Neural cell (in vitro differentiated cells): ENCODE data around the gene AGRN. TPM values are rescaled to one million over a fixed set of nuclear protein-coding genes. Genes with fewer than 3 reads are reported as not detected.

ENCODE experiments used
- H2AFZ ChIP-seq: fragments of 200-600, 300-800 bp; sonication (generic), shearing (Covaris generic); 2 replicates; pipeline ENCODE4 v1.6.0; 2014; ENCODE audit warnings: low read depth, mild to moderate bottlenecking, antibody characterized with exemption, low read length, moderate library complexity
- H3F3A ChIP-seq: fragments of 200-600 bp; shearing (Covaris generic); 2 replicates; pipeline ENCODE4 v1.6.1; 2016; ENCODE audit warnings: mild to moderate bottlenecking, moderate library complexity, mixed read lengths, antibody characterized with exemption, low read length; ENCODE audit not compliant: insufficient read depth, poor library complexity, severe bottlenecking
- H3K27ac ChIP-seq: fragments of 200-600, 300-800 bp; sonication (generic), shearing (Covaris generic); 2 replicates; pipeline ENCODE4 v1.5.1; 2014; ENCODE audit warnings: mild to moderate bottlenecking, low read length, moderate library complexity
- H3K27me3 ChIP-seq: fragments of 300-800, 200-600 bp; sonication (generic), shearing (Covaris generic); 2 replicates; pipeline ENCODE4 v1.6.0; 2014; ENCODE audit warnings: mild to moderate bottlenecking, low read depth, low read length, moderate library complexity; ENCODE audit not compliant: insufficient read depth
- H3K36me3 ChIP-seq: fragments of 300-800, 200-600 bp; sonication (generic), shearing (Covaris generic); 2 replicates; pipeline ENCODE4 v1.5.1; 2014; ENCODE audit warnings: mild to moderate bottlenecking, antibody characterized with exemption, low read length, moderate library complexity; ENCODE audit not compliant: insufficient read depth
- H3K4me2 ChIP-seq: fragments of 300-800, 200-600 bp; sonication (generic), shearing (Covaris generic); 2 replicates; pipeline ENCODE4 v1.6.0; 2014; ENCODE audit warnings: mild to moderate bottlenecking, low read length
- H3K4me3 ChIP-seq: fragments of 300-800, 200-600 bp; sonication (generic), shearing (Covaris generic); 2 replicates; pipeline ENCODE4 v1.5.1; 2014; ENCODE audit warnings: mild to moderate bottlenecking, low read length, moderate library complexity
- H3K79me2 ChIP-seq: fragments of 200-600 bp; shearing (Covaris generic); replicated peaks from 2 replicates; pipeline ENCODE4 v1.6.0; 2014; ENCODE audit warnings: mild to moderate bottlenecking, low read length, moderate library complexity; ENCODE audit not compliant: insufficient read depth
- H3K9ac ChIP-seq: fragments of 300-800, 200-600 bp; sonication (generic), shearing (Covaris generic); 2 replicates; pipeline ENCODE4 v1.6.1; 2016; ENCODE audit warnings: mild to moderate bottlenecking, low read length, mixed read lengths
- H3K9me2 ChIP-seq: fragments of 200-600 bp; shearing (Covaris generic); 2 replicates; pipeline ENCODE4 v1.6.1; 2016; ENCODE audit warnings: mild to moderate bottlenecking, low read length, mixed read lengths; ENCODE audit not compliant: insufficient read depth
- H3K9me3 ChIP-seq: fragments of 200-600, 300-800 bp; sonication (generic), shearing (Covaris generic); 2 replicates; pipeline ENCODE4 v1.6.1; 2016; ENCODE audit warnings: mild to moderate bottlenecking, mixed run types, low read length, moderate library complexity, mixed read lengths
- H4K20me1 ChIP-seq: fragments of 200-600 bp; shearing (Covaris generic); 2 replicates; pipeline ENCODE4 v1.6.1; 2016; ENCODE audit warnings: mild to moderate bottlenecking, mixed run types; ENCODE audit not compliant: insufficient read depth
- EP300 ChIP-seq: fragments of 450-650 bp; conservative IDR thresholded peaks from 2 replicates; pipeline ENCODE4 v1.6.1; 2014; ENCODE audit warnings: antibody characterized with exemption, mild to moderate bottlenecking, moderate library complexity; ENCODE audit not compliant: poor library complexity, severe bottlenecking
- EZH2 ChIP-seq: fragments of 200-600, 300-800 bp; shearing (Covaris generic), sonication (generic); IDR thresholded peaks from 2 replicates; pipeline ENCODE4 v1.6.1; 2014; ENCODE audit warnings: antibody characterized with exemption, low read length, borderline replicate concordance, mild to moderate bottlenecking; ENCODE audit not compliant: insufficient read depth, poor library complexity, severe bottlenecking
- MXI1 ChIP-seq: fragments of 450-650 bp; conservative IDR thresholded peaks from 2 replicates; pipeline ENCODE4 v1.6.1; 2014; ENCODE audit warnings: antibody characterized with exemption, mild to moderate bottlenecking; ENCODE audit not compliant: poor library complexity, severe bottlenecking
- POLR2AphosphoS5 ChIP-seq: IDR thresholded peaks from 2 replicates; pipeline ENCODE4 v1.6.1; 2012
- RAD21 ChIP-seq: fragments of 450-650 bp; conservative IDR thresholded peaks from 2 replicates; pipeline ENCODE4 v1.6.1; 2014; ENCODE audit warnings: antibody characterized with exemption, mild to moderate bottlenecking, moderate library complexity
- SMC3 ChIP-seq: fragments of 450-650 bp; conservative IDR thresholded peaks from 2 replicates; pipeline ENCODE4 v1.6.1; 2014; ENCODE audit warnings: antibody characterized with exemption, mild to moderate bottlenecking, moderate library complexity; ENCODE audit not compliant: poor library complexity
- TAF1 ChIP-seq: IDR thresholded peaks from 2 replicates; pipeline ENCODE4 v1.6.1; 2012; ENCODE audit warnings: low read depth
- polyA plus RNA-seq: library from polyadenylated mRNA; depleted of rRNA; stranded (reverse); fragments of >200 nt; gene quantifications from 2 replicates; pipeline ENCODE4 v1.2.3, GENCODE V29; 2014
- TF ChIP-seq, protein P1 (sequence below): IDR thresholded peaks from 2 replicates; pipeline ENCODE4 v1.6.1; 2012; ENCODE audit warnings: borderline replicate concordance
- TF ChIP-seq, protein P2 (sequence below): fragments of 450-650 bp; IDR thresholded peaks from 2 replicates; pipeline ENCODE4 v1.5.1; 2014; ENCODE audit warnings: antibody characterized with exemption, mild to moderate bottlenecking, moderate library complexity; ENCODE audit not compliant: poor library complexity, severe bottlenecking

Gene AGRN
- polyA plus RNA-seq, 1 donor from 2014 or later, result 104 TPM

DNA sequence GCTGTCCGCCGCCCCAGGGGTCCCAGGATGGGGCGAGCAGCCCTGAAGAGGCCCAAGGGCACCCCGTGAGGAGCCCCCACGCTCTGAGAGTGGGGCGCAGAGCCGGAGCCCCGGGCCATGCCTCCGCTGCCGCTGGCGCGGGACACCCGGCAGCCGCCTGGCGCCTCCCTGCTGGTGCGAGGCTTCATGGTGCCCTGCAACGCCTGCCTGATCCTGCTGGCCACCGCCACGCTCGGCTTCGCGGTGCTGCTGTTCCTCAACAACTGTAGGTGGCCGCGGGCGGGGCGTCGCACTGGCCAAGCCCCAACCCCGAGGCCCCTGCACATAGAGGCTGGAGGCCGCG lies 14.5 kb downstream of the AGRN start:
- Histone ChIP-seq H3K36me3 (no peaks in the 10 kb centered on the region), H3K9me3 (no peaks in the 10 kb centered on the region), H3K9ac (peak overlapping the region; percentile 85), H2AFZ (no peak overlapping the region), H3K27me3 (no peaks in the 10 kb centered on the region), H4K20me1 (no peaks in the 10 kb centered on the region), H3K79me2 (peaks cover 4% of the 10 kb centered on the region), H3K27ac (peak overlapping the region; percentile 65), H3F3A (no peaks in the 10 kb centered on the region), H3K9me2 (no peaks in the 10 kb centered on the region), H3K4me3 (peak overlapping the region; percentile 69), H3K4me2 (peak overlapping the region; percentile 48)
- TF ChIP-seq, protein P1, sequence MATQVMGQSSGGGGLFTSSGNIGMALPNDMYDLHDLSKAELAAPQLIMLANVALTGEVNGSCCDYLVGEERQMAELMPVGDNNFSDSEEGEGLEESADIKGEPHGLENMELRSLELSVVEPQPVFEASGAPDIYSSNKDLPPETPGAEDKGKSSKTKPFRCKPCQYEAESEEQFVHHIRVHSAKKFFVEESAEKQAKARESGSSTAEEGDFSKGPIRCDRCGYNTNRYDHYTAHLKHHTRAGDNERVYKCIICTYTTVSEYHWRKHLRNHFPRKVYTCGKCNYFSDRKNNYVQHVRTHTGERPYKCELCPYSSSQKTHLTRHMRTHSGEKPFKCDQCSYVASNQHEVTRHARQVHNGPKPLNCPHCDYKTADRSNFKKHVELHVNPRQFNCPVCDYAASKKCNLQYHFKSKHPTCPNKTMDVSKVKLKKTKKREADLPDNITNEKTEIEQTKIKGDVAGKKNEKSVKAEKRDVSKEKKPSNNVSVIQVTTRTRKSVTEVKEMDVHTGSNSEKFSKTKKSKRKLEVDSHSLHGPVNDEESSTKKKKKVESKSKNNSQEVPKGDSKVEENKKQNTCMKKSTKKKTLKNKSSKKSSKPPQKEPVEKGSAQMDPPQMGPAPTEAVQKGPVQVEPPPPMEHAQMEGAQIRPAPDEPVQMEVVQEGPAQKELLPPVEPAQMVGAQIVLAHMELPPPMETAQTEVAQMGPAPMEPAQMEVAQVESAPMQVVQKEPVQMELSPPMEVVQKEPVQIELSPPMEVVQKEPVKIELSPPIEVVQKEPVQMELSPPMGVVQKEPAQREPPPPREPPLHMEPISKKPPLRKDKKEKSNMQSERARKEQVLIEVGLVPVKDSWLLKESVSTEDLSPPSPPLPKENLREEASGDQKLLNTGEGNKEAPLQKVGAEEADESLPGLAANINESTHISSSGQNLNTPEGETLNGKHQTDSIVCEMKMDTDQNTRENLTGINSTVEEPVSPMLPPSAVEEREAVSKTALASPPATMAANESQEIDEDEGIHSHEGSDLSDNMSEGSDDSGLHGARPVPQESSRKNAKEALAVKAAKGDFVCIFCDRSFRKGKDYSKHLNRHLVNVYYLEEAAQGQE, result no peak
- TF ChIP-seq MXI1 (peak; percentile 11), EZH2 (no peak), POLR2AphosphoS5 (no peak), EP300 (no peak), RAD21 (no peak), SMC3 (no peak)
- TF ChIP-seq, protein P2, sequence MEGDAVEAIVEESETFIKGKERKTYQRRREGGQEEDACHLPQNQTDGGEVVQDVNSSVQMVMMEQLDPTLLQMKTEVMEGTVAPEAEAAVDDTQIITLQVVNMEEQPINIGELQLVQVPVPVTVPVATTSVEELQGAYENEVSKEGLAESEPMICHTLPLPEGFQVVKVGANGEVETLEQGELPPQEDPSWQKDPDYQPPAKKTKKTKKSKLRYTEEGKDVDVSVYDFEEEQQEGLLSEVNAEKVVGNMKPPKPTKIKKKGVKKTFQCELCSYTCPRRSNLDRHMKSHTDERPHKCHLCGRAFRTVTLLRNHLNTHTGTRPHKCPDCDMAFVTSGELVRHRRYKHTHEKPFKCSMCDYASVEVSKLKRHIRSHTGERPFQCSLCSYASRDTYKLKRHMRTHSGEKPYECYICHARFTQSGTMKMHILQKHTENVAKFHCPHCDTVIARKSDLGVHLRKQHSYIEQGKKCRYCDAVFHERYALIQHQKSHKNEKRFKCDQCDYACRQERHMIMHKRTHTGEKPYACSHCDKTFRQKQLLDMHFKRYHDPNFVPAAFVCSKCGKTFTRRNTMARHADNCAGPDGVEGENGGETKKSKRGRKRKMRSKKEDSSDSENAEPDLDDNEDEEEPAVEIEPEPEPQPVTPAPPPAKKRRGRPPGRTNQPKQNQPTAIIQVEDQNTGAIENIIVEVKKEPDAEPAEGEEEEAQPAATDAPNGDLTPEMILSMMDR, result peak; percentile 37

DNA sequence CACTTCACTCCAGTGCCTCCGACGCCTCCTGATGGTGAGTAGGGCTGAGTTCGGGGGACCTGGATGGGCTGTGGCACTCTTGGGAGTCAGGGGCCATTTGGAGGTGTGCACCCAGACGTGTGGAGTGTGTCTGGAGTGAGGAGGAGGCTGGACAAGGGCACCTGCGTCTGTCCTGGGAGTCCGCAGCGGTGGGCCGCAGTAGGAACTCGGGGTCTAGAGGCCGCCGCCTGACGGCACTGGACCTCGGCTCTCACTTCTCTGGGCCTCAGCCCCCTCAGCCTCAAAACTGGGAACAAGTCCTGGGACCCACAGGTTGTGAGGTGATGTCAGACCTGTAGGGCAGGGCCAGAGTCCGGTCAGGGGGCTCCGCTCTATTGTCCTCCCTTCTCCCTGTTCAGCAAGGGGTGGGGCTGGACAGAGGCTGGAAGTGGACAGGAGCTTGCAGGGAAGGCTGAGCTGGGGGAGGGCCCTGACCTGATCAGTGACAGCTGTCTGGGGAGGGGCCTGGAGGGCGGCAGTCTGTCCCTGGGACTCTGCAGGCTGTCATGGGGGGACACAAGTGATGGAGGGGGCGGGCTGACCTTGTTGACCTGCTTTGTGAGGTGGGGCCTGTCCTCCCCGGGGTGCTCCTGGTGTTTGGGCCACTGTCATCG lies 15.5 kb downstream of the AGRN start:
- Histone ChIP-seq H3K4me3 (peak overlapping the region; percentile 34), H3K79me2 (peaks cover 4% of the 10 kb centered on the region)

More for the DNA sequence above, 15.5 kb downstream of the AGRN start:
- Histone ChIP-seq H3K9ac (no peak overlapping the region), H3K36me3 (no peaks in the 10 kb centered on the region), H3K9me3 (no peaks in the 10 kb centered on the region), H3K4me2 (no peak overlapping the region), H2AFZ (no peak overlapping the region), H4K20me1 (no peaks in the 10 kb centered on the region), H3K27me3 (no peaks in the 10 kb centered on the region), H3F3A (no peaks in the 10 kb centered on the region), H3K9me2 (no peaks in the 10 kb centered on the region), H3K27ac (no peak overlapping the region)
- TF ChIP-seq MXI1 (no peak), POLR2AphosphoS5 (no peak), SMC3 (no peak), EZH2 (no peak), RAD21 (no peak), TAF1 (no peak), EP300 (no peak)
- TF ChIP-seq, protein P1, result no peak
- TF ChIP-seq, protein P2, result no peak
